Measurements from ENCODE around the gene HIPK2.

- TF ChIP-seq CTCF (conservative IDR thresholded peaks at IDR 0.05 in 1 of 2, IDR thresholded peaks at IDR 0.05 in 1 of 2; ENCODE audit: extremely low read depth in 1 of 2, insufficient read depth in 1 of 2, low read depth in 1 of 2, low read length in 2 of 2) (no peak), EZH2 (IDR thresholded peaks at IDR 0.05; ENCODE audit: borderline replicate concordance, low read length) (no peak)
Measured at GRCh38 chr7:139752148-139752547, 25.6 kb downstream of the HIPK2 start.
